ENCODE data around the gene SS18. TPM values are rescaled to one million over a fixed set of nuclear protein-coding genes. Genes with fewer than 3 reads are reported as not detected.

SS18 gene
- total RNA-seq, 6 donors from 2014 or later = 49.6 to 122 (median 91.8) TPM

GRCh38 chr18:26036635-26037034 is 53.8 kb downstream of the SS18 start:
- ATAC-seq (ENCODE audit: low FRiP score in 2 of 2) = no peak

GRCh38 chr18:26034850-26035497 is 55.4 kb downstream of the SS18 start:
- TF ChIP-seq POLR2A (IDR thresholded peaks at IDR 0.05) (no peak), EP300 (IDR thresholded peaks at IDR 0.05) (no peak), CTCF (IDR thresholded peaks at IDR 0.05) (no peak), POLR2AphosphoS5 (IDR thresholded peaks at IDR 0.05) (no peak)
- ATAC-seq (ENCODE audit: low FRiP score in 2 of 2) = no peak
- DNase-seq = no peak

More at GRCh38 chr18:26036635-26037034, 53.8 kb downstream of the SS18 start:
- Histone ChIP-seq H3K27ac (no peak overlapping the region), H3K36me3 (peaks cover 24 to 63% (median 38%) of the 10 kb centered on the region in 4 donors), H3K4me1 (no peaks in the 10 kb centered on the region), H3K4me3 (no peak overlapping the region), H3K9me3 (no peaks in the 10 kb centered on the region), H3K27me3 (no peaks in the 10 kb centered on the region)
- TF ChIP-seq POLR2A (IDR thresholded peaks at IDR 0.05) = no peak
- no peak for TF ChIP-seq POLR2AphosphoS5 (IDR thresholded peaks at IDR 0.05)
- TF ChIP-seq EP300 (IDR thresholded peaks at IDR 0.05) = no peak
- TF ChIP-seq CTCF (IDR thresholded peaks at IDR 0.05) = no peak
- DNase-seq = no peak

GRCh38 chr18:26022585-26022984 is 67.8 kb downstream of the SS18 start:
- TF ChIP-seq POLR2AphosphoS5 (IDR thresholded peaks at IDR 0.05) (no peak), CTCF (IDR thresholded peaks at IDR 0.05) (no peak), EP300 (IDR thresholded peaks at IDR 0.05) (no peak), POLR2A (IDR thresholded peaks at IDR 0.05) (no peak)
- Histone ChIP-seq H3K4me1 (no peaks in the 10 kb centered on the region), H3K4me3 (no peak overlapping the region), H3K9me3 (peaks cover 0 to 3% (median 0%) of the 10 kb centered on the region in 4 donors), H3K36me3 (peaks cover 12 to 82% (median 30%) of the 10 kb centered on the region in 4 donors), H3K27me3 (no peaks in the 10 kb centered on the region), H3K27ac (no peak overlapping the region)
- ATAC-seq (ENCODE audit: low FRiP score in 2 of 2) = no peak
- WGBS, 2 donors = 74 to 100% methylated on average over 1 of the region's 1 CpG
- DNase-seq = no peak

More at GRCh38 chr18:26034850-26035497, 55.4 kb downstream of the SS18 start:
- Histone ChIP-seq H3K4me3 (no peak overlapping the region), H3K27me3 (no peaks in the 10 kb centered on the region), H3K27ac (no peak overlapping the region), H3K9me3 (no peaks in the 10 kb centered on the region), H3K36me3 (peaks cover 34 to 79% (median 49%) of the 10 kb centered on the region in 4 donors), H3K4me1 (no peaks in the 10 kb centered on the region)
- 92% methylated on average over 5 of the region's 5 CpGs for WGBS, 2 donors

- DNase-seq (no peak), ATAC-seq (ENCODE audit: low FRiP score in 2 of 2) (no peak)
- Histone ChIP-seq H3K27ac (no peak overlapping the region), H3K4me3 (no peak overlapping the region), H3K4me1 (no peaks in the 10 kb centered on the region), H3K9me3 (peaks cover 0 to 3% (median 0%) of the 10 kb centered on the region in 4 donors), H3K36me3 (peaks cover 13 to 88% (median 34%) of the 10 kb centered on the region in 4 donors), H3K27me3 (no peaks in the 10 kb centered on the region)
- 68 to 81% methylated on average over 3 of the region's 3 CpGs for WGBS, 2 donors
- no peak for TF ChIP-seq POLR2A (IDR thresholded peaks at IDR 0.05)
- TF ChIP-seq CTCF (IDR thresholded peaks at IDR 0.05) = no peak
Measured at GRCh38 chr18:26021061-26021754, 69.2 kb downstream of the SS18 start.
